ENCODE data around the gene SYT13. TPM values are rescaled to one million over a fixed set of nuclear protein-coding genes. Genes with fewer than 3 reads are reported as not detected.

The SYT13 gene
- total RNA-seq, 1 experiment from 2014 or later = 4.3 TPM

DNA sequence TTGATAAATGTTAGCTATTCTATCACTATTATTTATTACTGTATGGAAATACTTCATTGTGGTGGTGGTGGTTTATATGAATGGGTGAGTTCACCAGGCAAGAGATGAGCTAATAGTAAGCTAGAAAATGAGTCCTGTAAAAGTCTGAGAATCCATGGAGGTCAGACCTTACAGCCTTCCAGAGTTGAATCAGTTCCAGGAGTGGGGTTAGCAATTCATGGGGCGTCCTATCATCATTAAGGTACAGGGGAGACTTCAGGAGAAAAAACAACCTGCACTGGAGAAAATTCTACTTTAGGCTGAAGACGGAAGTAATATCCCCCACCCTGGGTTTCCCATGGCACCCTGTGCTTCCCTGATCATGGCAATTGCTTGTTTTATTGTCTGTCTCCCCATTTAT lies 6.5 kb downstream of the SYT13 start:
- Histone ChIP-seq H4K8ac (replicated peaks; ENCODE audit: insufficient read length, low read depth, low read length) (no peak overlapping the region), H3K4me1 (ENCODE audit: insufficient read depth, low read length) (no peaks in the 10 kb centered on the region; the same call in 1 of the 2 replicates), H2AFZ (ENCODE audit: low read length) (no peak overlapping the region), H3K9me3 (ENCODE audit: control insufficient read depth, low read depth, low read length) (peaks cover 5% of the 10 kb centered on the region), H3K4ac (ENCODE audit: low read depth, low read length) (no peak overlapping the region), H2BK20ac (ENCODE audit: low read depth, low read length, poor library complexity, severe bottlenecking) (no peak overlapping the region), H4K91ac (ENCODE audit: insufficient read length, low read depth, low read length) (no peak overlapping the region), H3K14ac (ENCODE audit: insufficient read depth, low read length) (no peak overlapping the region), H2BK12ac (ENCODE audit: insufficient read length, low read depth, low read length) (no peak overlapping the region), H3K4me2 (ENCODE audit: insufficient read depth, insufficient read length, low read length) (no peak overlapping the region), H2AK5ac (ENCODE audit: insufficient read length, low read length) (no peak overlapping the region), H3K27ac (ENCODE audit: insufficient read length, low read depth, low read length) (no peak overlapping the region), H3K79me2 (ENCODE audit: insufficient read depth, low read length) (no peaks in the 10 kb centered on the region), H3K18ac (ENCODE audit: insufficient read length, low read depth, low read length) (no peak overlapping the region), H4K5ac (ENCODE audit: insufficient read length, low read depth, low read length) (no peak overlapping the region), H3K23me2 (ENCODE audit: insufficient read length, low read depth, low read length, poor library complexity, severe bottlenecking) (no peaks in the 10 kb centered on the region), H3K79me1 (ENCODE audit: insufficient read depth, low read depth, low read length, poor library complexity, severe bottlenecking) (no peaks in the 10 kb centered on the region), H2BK120ac (ENCODE audit: low read depth, low read length, poor library complexity, severe bottlenecking) (no peak overlapping the region), H2BK15ac (ENCODE audit: low read depth, low read length) (no peak overlapping the region), H4K20me1 (ENCODE audit: control insufficient read depth, insufficient read depth, insufficient read length) (no peaks in the 10 kb centered on the region), H3K23ac (ENCODE audit: insufficient read length, low read depth, low read length) (no peak overlapping the region), H3K27me3 (ENCODE audit: insufficient read depth, low read length) (no peaks in the 10 kb centered on the region; the same call in 1 of the 2 replicates), H3K56ac (ENCODE audit: insufficient read length, low read depth, low read length) (no peak overlapping the region), H3T11ph (ENCODE audit: low read length) (no peak overlapping the region), H2BK5ac (ENCODE audit: insufficient read length, low read length) (no peak overlapping the region), H3K9ac (ENCODE audit: extremely low read depth, insufficient read length, low read length) (no peak overlapping the region)
- H3K4me3 Mint-ChIP-seq = no peak overlapping the region
- peaks cover 12 to 25% of the 10 kb centered on the region in 2 experiments for H3K4me1 Mint-ChIP-seq
- H3K27ac Mint-ChIP-seq = no peak overlapping the region
- WGBS (ENCODE audit: extremely low coverage, insufficient read length, low lambda C conversion rate) = no CpG with 5 or more reads among the region's 2 CpGs
- H3K36me3 Mint-ChIP-seq (ENCODE audit: insufficient read depth in 1 of 3, low read depth in 3 of 3) = peaks cover 6 to 14% (median 11%) of the 10 kb centered on the region in 3 experiments; a peak in 6 of 7 replicates
- H3K9me3 Mint-ChIP-seq = peaks cover 11 to 13% of the 10 kb centered on the region in 2 experiments
- peaks cover 24% of the 10 kb centered on the region for H3K27me3 Mint-ChIP-seq (ENCODE audit: low read depth)
- TF ChIP-seq, protein P1, sequence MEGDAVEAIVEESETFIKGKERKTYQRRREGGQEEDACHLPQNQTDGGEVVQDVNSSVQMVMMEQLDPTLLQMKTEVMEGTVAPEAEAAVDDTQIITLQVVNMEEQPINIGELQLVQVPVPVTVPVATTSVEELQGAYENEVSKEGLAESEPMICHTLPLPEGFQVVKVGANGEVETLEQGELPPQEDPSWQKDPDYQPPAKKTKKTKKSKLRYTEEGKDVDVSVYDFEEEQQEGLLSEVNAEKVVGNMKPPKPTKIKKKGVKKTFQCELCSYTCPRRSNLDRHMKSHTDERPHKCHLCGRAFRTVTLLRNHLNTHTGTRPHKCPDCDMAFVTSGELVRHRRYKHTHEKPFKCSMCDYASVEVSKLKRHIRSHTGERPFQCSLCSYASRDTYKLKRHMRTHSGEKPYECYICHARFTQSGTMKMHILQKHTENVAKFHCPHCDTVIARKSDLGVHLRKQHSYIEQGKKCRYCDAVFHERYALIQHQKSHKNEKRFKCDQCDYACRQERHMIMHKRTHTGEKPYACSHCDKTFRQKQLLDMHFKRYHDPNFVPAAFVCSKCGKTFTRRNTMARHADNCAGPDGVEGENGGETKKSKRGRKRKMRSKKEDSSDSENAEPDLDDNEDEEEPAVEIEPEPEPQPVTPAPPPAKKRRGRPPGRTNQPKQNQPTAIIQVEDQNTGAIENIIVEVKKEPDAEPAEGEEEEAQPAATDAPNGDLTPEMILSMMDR (conservative IDR thresholded peaks at IDR 0.05) = no peak
- no peak for DNase-seq
